Urinary bladder (tissue), 4 donors: ENCODE measurements around the gene TOP1. TPM values are rescaled to one million over a fixed set of nuclear protein-coding genes. Genes with fewer than 3 reads are reported as not detected.
A peak's percentile ranks its signal among the peaks of the same experiment; 100 is the strongest.

Experiments used
- DNase-seq: peaks from one replicate; pipeline ENCODE4 v3.0.0-alpha.2; 2015; ENCODE audit errors: extremely low spot score
- H3K27ac ChIP-seq: one replicate; pipeline ENCODE4 v1.5.1; 2013; ENCODE audit warnings: low read depth, mild to moderate bottlenecking, moderate library complexity
- H3K36me3 ChIP-seq: one replicate; pipeline ENCODE4 v1.6.1; 2013; ENCODE audit warnings: mild to moderate bottlenecking, moderate library complexity; ENCODE audit not compliant: insufficient read depth
- H3K4me1 ChIP-seq: one replicate; pipeline ENCODE4 v1.6.1; 2013; ENCODE audit warnings: mild to moderate bottlenecking, moderate library complexity; ENCODE audit not compliant: insufficient read depth
- H3K4me3 ChIP-seq: one replicate; pipeline ENCODE4 v1.5.1; 2013; ENCODE audit warnings: low read depth, low read length
- WGBS: extraction: QIAGEN DNeasy Blood & Tissue Kit; methylation state at CpG from one replicate; pipeline ENCODE4 v1.1.7; 2013; 5-methylcytosine and 5-hydroxymethylcytosine counted together
- polyA plus RNA-seq: library from polyadenylated mRNA; stranded (reverse); fragments of 200-250 nt; gene quantifications from one replicate; pipeline ENCODE4 v1.2.3, GENCODE V29; 2013
- total RNA-seq: library from RNA; depleted of rRNA; stranded (reverse); fragments of >200 nt; gene quantifications from one replicate; pipeline ENCODE4 v1.2.3, GENCODE V29; 2014
- donor health status: healthy with polysubstance abuse.
- donor health status: healthy.

TOP1 gene
- total and polyA plus RNA-seq, 2 donors, result 26.9 to 29.2 TPM

DNA sequence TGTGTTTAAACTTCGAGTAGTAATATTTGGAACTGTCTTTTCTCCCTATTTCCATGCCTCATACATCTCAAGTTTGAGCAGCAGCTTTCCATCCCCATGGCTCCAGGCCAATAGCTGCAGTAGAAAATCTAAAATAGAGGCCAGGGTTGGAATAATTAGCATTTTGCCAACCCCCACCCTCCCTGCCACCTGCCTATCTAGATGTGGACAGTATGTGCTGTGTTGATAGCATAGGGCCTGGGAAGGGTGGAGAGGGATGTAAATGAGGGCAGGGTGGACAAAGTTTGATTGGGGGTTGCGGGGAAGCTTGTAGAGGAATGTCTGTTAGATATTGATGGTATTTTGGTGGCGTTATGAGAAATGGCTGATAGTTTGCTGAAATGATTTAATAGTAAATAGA, 5.6 kb downstream of the TOP1 start:
- DNase-seq, result no peak
- Histone ChIP-seq H3K4me3 (no peak overlapping the region), H3K36me3 (no peaks in the 10 kb centered on the region), H3K27ac (no peak overlapping the region), H3K4me1 (peaks cover 5% of the 10 kb centered on the region)
- 81% methylated on average over 3 of the region's 3 CpGs for whole genome bisulfite sequencing

DNA sequence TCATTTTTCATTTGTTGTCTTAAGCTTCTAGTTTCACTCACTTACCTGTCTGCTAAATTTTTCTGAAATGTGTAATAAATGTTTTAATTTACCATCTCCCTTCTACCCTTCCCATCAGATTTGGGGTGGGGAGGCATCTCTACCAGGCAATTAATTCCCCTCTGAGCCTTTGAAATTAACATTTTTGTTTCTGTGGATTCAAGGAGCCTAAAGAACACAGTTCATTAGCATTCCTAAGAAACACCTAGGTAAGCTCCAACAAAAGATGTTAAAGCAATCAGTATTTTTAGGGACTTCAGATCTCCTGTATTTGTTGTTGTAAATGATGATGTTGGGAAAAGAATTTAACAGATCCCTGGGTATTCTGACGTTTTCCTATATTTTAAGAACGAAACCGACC, 6.6 kb downstream of the TOP1 start:
- no peak for DNase-seq
- Histone ChIP-seq H3K4me1 (peaks cover 5% of the 10 kb centered on the region), H3K27ac (no peak overlapping the region), H3K36me3 (no peaks in the 10 kb centered on the region), H3K4me3 (no peak overlapping the region)
- 84% methylated on average over 3 of the region's 3 CpGs for WGBS

DNA sequence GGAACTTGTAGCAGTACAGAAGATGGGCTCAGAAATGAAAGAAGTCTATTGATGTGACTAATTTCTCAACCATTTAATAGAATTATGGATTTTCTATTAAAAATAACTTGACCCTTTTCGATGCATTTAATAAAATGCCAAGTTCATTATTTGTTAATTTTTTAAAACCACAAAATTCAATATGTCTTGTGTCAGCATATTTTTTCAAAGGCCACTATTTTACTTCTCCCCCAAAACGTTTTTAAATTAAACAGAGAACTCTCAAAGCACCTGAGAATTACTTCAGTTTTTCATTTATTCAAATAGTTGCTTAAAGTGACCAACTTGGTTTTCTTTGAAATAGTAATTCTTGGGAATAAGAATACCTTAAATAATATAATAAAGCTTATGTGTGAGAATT, 8.6 kb downstream of the TOP1 start:
- peaks cover 3% of the 10 kb centered on the region for H3K4me1 ChIP-seq
- H3K36me3 ChIP-seq, result no peaks in the 10 kb centered on the region
- WGBS, result 65% methylated on average over 2 of the region's 2 CpGs
- no peak overlapping the region for H3K27ac ChIP-seq
- no peak overlapping the region for H3K4me3 ChIP-seq
- no peak for DNase-seq

DNA sequence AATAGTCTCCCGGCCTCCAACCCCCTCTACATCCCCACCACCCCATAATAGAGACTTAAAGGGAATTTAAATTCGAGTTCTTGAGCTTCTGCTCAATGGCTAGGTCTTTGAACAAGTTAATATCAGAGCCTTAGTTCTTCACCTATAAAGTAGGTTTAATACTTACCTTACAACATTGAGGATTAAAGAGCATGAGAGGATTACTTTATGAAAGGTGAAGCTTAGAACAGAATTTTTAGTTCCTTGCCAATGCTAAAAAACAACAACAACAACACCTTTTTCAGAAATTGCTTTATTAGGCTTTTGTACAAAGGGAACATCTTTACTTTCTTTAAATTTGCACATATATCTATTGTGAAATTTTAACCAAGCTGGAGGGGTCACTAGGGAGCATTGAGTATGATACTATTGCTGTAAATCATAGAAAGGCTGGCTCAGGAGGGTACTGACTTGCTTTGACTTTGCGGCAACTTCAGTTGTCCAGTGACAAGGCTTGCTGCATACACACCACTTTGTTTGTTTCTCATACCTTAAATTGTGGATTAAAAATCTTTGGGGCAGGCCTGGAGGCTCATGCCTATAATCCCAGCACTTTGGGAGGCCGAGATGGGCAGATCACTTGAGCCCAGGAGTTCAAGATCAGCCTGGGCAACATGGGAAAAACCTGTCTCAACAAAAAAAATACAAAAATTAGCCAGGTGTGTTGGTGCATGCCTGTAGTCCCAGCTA, 9.7 kb downstream of the TOP1 start:
- no peak for DNase-seq
- Histone ChIP-seq H3K27ac (no peak overlapping the region), H3K36me3 (no peaks in the 10 kb centered on the region), H3K4me1 (peaks cover 3% of the 10 kb centered on the region), H3K4me3 (no peak overlapping the region)
- WGBS, result 96% methylated on average over 4 of the region's 4 CpGs

DNA sequence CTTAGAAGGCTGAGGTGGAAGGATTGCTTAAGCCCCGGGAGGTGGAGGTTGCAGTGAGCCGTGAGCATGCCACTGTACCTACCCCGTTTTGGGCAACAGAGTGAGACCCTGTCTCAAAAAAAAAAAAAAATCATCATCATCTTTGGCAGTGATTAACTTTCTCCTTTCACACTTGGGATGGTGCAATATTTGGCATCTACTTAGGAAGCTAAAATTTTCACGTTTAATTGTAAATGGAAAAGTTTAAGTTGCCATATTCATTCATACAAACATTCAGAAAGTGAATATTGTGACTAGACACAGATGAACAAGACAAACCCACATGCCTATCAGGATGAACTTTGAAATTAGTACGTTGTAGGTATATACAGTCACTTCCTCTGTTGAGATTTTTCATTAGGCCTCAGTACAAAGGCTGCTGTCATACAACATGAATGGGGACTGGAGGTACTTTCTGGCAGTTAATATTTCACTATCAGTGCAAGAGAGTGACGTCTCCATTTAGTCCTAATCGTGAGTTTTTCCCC, 10.3 kb downstream of the TOP1 start:
- 81% methylated on average over 7 of the region's 7 CpGs for WGBS
- DNase-seq, result no peak
- H3K4me3 ChIP-seq, result no peak overlapping the region
- H3K27ac ChIP-seq, result no peak overlapping the region
- peaks cover 3% of the 10 kb centered on the region for H3K4me1 ChIP-seq
- H3K36me3 ChIP-seq, result no peaks in the 10 kb centered on the region

DNA sequence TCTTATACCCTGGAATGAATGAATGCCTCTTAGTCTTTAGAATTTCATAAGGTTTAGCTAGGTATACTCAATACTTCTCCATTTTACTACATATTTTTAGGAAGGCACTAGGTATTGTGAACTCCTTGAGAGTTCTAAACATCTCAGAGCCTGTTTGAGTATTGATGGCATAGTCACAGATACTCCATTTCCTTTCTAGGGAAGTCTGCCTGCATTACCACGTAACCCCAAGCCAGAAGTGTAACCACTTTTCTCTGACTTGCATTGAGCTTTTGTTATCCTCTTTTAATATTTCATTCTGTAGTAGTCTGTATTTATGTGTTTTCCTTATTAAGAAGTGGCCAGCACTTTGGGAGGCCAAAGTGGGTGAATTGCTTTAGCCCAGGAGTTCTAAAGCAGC, 12.2 kb downstream of the TOP1 start:
- WGBS, result 82% methylated on average over 1 of the region's 1 CpG
- peaks cover 3% of the 10 kb centered on the region for H3K4me1 ChIP-seq
- H3K27ac ChIP-seq, result no peak overlapping the region
- no peak overlapping the region for H3K4me3 ChIP-seq
- no peaks in the 10 kb centered on the region for H3K36me3 ChIP-seq
- DNase-seq, result no peak

DNA sequence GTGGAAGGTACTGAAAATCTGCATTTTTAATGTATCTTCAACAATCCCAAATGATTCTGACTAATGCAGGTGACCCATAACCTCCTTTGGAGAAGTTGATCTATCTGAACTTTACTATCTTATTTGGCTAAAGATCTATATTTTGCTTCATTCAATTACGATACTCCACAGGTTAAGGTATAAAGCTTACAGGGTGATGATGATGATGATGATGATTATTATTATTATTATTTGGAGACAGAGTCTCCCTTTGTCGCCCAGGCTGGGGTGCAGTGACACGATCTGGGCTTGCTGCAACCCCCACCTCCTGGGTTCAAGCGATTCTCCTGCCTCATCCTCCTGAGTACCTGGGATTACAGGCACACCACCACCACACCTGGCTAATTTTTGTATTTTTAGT, 13.1 kb downstream of the TOP1 start:
- Histone ChIP-seq H3K36me3 (no peaks in the 10 kb centered on the region), H3K4me1 (peaks cover 3% of the 10 kb centered on the region), H3K27ac (no peak overlapping the region), H3K4me3 (no peak overlapping the region)
- no peak for DNase-seq
- WGBS, result 94% methylated on average over 4 of the region's 4 CpGs

DNA sequence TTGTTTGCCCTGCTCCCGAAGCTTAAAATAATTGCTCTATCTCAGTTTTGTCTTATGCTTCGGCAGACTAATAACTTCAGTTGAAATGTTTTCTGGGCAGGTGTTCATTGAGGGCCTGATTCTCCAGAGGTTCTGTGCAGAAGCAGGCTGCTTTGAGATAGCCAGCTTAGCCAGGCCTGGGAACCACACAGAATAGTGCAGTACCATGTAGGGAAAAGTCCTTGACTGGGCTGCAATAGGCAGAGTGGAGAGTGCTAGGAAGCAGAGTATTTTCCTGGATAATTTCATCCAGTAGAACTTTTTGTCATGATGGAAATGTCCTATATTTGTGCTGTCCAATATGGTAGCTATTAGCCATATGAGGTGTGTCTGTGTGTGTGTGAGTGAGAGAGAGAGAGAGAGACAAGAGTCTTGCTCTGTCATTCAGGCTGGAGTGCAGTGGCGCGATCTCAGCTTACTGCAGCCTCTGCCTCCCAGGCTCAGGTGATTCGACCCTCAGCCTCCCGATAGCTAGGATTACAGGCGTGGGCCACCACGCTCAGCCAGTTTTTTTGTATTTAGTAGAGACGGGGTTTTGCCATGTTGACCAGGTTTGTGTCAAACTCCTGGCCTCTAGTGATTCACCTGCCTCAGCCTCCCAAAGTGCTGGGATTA, 15.9 kb downstream of the TOP1 start:
- Histone ChIP-seq H3K4me3 (no peak overlapping the region), H3K4me1 (peaks cover 5% of the 10 kb centered on the region), H3K27ac (no peak overlapping the region), H3K36me3 (no peaks in the 10 kb centered on the region)
- WGBS, result 90% methylated on average over 9 of the region's 9 CpGs
- DNase-seq, result no peak

DNA sequence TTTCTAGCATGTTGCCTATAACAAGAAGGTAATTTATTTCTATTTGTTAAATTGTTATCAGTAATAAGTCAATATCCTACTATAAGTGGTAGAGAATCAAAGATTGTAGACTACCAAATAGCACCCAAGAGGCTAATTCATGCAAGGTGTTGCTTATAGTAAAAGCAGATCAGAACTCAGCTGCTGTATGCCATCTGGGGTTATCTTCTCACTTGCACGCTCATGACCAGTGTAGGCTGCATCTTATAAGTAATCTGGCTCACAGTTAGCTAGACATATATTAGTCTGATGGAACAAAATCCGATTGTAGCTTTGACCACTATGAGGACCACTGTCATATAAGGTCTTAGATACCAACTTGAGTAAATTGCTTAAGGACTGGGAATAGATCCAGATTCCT, 17.0 kb downstream of the TOP1 start:
- no peak overlapping the region for H3K4me3 ChIP-seq
- H3K27ac ChIP-seq, result peak overlapping the region; percentile 32
- H3K36me3 ChIP-seq, result no peaks in the 10 kb centered on the region
- 70% methylated on average over 2 of the region's 2 CpGs for WGBS
- DNase-seq, result no peak
- H3K4me1 ChIP-seq, result peaks cover 5% of the 10 kb centered on the region

DNA sequence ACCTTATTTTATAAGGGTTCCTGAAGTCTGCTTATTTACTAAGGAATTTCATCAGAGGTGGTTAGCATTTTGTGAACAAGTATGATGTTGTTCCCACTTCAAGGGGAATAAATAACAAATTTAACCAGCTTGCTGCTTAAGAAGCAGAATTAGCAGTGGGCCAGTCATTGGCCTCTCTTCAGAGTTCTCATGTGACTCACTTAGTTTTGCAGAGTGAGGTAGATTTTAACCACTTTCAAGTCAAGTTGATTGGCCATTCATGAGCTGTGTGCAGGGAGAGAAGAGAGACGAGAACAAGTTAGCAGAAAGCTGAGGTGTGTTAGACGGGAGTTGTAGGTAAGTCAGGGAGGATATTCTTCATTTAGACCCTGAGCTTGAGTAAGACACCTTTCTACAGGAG, 18.1 kb downstream of the TOP1 start:
- 66% methylated on average over 2 of the region's 2 CpGs for WGBS
- DNase-seq, result no peak
- H3K27ac ChIP-seq, result no peak overlapping the region

DNA sequence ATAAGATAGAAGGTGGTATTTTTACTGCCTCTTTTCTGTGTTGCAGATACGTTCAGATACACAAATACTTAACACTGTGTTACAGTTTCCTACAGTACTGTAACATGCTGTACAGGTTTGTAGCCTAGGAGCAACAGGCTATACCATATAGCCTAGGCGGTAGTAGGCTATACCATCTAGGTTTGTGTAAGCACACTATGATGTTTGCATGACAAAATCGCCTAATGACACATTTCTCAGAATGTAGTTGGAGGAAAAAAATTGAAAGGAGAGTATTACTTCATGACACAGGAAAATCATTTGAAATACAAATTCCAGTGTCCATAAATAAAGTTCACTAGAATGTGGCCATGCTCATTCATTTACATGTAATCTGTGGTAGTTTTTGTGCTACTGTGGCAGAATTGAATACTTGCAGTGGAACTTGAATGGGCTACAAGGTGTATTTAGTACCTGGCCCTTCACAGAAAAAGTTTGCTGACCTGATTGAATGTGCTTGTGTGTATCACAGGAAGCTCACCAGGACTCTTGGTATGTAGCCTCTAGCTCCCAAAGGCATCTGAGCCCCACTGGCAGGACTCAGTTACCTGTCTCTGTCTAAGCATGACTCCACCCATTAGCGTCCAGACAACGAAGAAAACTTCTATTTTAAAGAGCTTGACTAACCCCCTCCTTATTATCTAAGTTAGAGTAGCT, 18.8 kb downstream of the TOP1 start:
- WGBS, result 49% methylated on average over 5 of the region's 5 CpGs
- peak overlapping the region; percentile 14 for H3K4me3 ChIP-seq
- DNase-seq, result no peak
- peak overlapping the region; percentile 18 for H3K27ac ChIP-seq
- peaks cover 3% of the 10 kb centered on the region for H3K4me1 ChIP-seq
- H3K36me3 ChIP-seq, result no peaks in the 10 kb centered on the region

More for the DNA sequence above, 18.1 kb downstream of the TOP1 start:
- Histone ChIP-seq H3K36me3 (no peaks in the 10 kb centered on the region), H3K4me3 (no peak overlapping the region), H3K4me1 (peaks cover 5% of the 10 kb centered on the region)

DNA sequence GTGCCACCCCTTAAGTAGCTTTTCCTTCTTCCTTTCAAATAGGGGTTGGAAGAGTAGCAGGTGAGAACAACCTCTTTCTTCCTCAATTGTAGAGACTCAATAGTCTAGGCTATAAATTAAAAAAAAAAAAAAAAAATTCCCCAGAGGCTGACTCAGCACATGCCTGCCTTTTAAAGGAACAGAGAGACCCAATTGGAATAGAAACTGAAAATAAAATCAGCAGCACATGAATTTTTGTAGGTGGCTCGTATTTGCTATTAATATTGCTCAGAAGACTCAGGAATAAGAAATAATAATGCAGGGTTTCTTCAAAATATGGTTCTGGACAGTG, 19.3 kb downstream of the TOP1 start:
- no peak for DNase-seq
- H3K4me1 ChIP-seq, result peaks cover 2% of the 10 kb centered on the region
- peak overlapping the region; percentile 14 for H3K4me3 ChIP-seq
- 1% methylated on average over 1 of the region's 1 CpG for WGBS
- H3K27ac ChIP-seq, result no peak overlapping the region
- H3K36me3 ChIP-seq, result no peaks in the 10 kb centered on the region

DNA sequence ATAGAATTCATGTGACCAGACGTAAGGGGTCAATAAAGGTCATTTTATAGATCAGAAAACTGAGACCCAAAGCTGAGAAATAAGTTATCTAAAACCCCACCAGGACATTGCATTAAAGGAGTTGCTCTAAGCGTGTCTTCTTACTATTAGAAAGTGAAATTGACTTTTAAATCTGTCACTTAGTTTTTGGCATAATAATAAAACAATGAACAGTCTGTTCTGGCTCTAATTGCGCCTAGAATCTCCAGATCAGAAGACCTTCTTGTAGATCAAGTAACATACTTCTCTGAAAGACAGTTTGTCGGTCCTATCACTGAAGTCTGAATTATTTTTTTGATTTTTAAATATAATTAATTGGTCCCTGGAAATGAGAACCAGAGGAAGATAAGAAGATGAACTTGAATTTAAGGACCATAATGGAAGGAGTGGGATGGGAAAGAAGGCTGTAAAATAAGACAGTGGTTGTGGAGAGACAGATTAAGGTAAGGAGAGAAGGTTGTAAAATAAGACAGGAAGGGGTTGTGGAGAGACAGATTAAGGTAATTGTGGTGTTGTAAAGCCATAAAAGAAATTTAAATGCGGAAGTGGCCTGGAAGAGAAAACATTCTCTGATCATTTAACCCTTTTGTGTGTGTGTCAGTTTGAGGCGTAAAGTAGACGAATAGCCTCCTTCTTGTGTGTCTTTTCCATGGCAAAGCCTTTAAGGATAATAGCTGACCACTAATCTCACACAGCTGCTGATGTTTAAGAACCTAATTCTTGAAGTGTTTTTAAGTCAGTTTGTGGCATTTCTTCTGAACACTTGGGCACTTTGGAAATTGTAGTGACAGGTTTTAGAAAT, 20.1 kb downstream of the TOP1 start:
- Histone ChIP-seq H3K4me1 (peaks cover 2% of the 10 kb centered on the region), H3K36me3 (no peaks in the 10 kb centered on the region), H3K4me3 (peak overlapping the region; percentile 14), H3K27ac (no peak overlapping the region)
- no peak for DNase-seq
- 57% methylated on average over 7 of the region's 7 CpGs for WGBS
